Measurements from ENCODE around the gene MAP2K2.
"Not testable (repeated sequence)": the region's sequence is repeated elsewhere in the genome, so short reads cannot be mapped to it uniquely, and the experiment has no call there.

Gene MAP2K2

GRCh38 chr19:4144666-4145249, 20.8 kb upstream of the MAP2K2 start:
- no peak overlapping the region for H3K4me3 ChIP-seq (ENCODE audit: low read length)
- H3K9me3 ChIP-seq (ENCODE audit: control insufficient read depth, low read length), result no peaks in the 10 kb centered on the region
- no peaks in the 10 kb centered on the region for H3K27me3 ChIP-seq (ENCODE audit: control insufficient read depth, insufficient read depth, low read length)
- H3K4me1 ChIP-seq (ENCODE audit: control insufficient read depth, insufficient read depth, low read length), result peaks cover 53% of the 10 kb centered on the region
- no peaks in the 10 kb centered on the region for H3K36me3 ChIP-seq (ENCODE audit: control insufficient read depth, insufficient read depth, low read length)
- H3K9ac ChIP-seq (ENCODE audit: low read length), result no peak overlapping the region

- not testable (repeated sequence) for H3K9ac ChIP-seq (ENCODE audit: low read length); H3K36me3 ChIP-seq (ENCODE audit: control insufficient read depth, insufficient read depth, low read length); H3K4me3 ChIP-seq (ENCODE audit: low read length); H3K27me3 ChIP-seq (ENCODE audit: control insufficient read depth, insufficient read depth, low read length); H3K9me3 ChIP-seq (ENCODE audit: control insufficient read depth, low read length)
- H3K4me1 ChIP-seq (ENCODE audit: control insufficient read depth, insufficient read depth, low read length), result peaks cover 46% of the 10 kb centered on the region
Measured at GRCh38 chr19:4142916-4143315, 19.0 kb upstream of the MAP2K2 start.

- no peaks in the 10 kb centered on the region for H3K27me3 ChIP-seq (ENCODE audit: control insufficient read depth, insufficient read depth, low read length)
- H3K9ac ChIP-seq (ENCODE audit: low read length), result no peak overlapping the region
- no peaks in the 10 kb centered on the region for H3K9me3 ChIP-seq (ENCODE audit: control insufficient read depth, low read length)
- no peaks in the 10 kb centered on the region for H3K36me3 ChIP-seq (ENCODE audit: control insufficient read depth, insufficient read depth, low read length)
- peaks cover 26% of the 10 kb centered on the region for H3K4me1 ChIP-seq (ENCODE audit: control insufficient read depth, insufficient read depth, low read length)
- H3K4me3 ChIP-seq (ENCODE audit: low read length), result no peak overlapping the region
Measured at GRCh38 chr19:4140237-4140711, 16.4 kb upstream of the MAP2K2 start.

GRCh38 chr19:4139614-4140236, 15.8 kb upstream of the MAP2K2 start:
- H3K27me3 ChIP-seq (ENCODE audit: control insufficient read depth, insufficient read depth, low read length), result no peaks in the 10 kb centered on the region
- H3K9ac ChIP-seq (ENCODE audit: low read length), result no peak overlapping the region
- no peaks in the 10 kb centered on the region for H3K9me3 ChIP-seq (ENCODE audit: control insufficient read depth, low read length)
- H3K4me3 ChIP-seq (ENCODE audit: low read length), result no peak overlapping the region
- H3K4me1 ChIP-seq (ENCODE audit: control insufficient read depth, insufficient read depth, low read length), result peaks cover 21% of the 10 kb centered on the region
- H3K36me3 ChIP-seq (ENCODE audit: control insufficient read depth, insufficient read depth, low read length), result no peaks in the 10 kb centered on the region

GRCh38 chr19:4138445-4138844, 14.5 kb upstream of the MAP2K2 start:
- no peak overlapping the region for H3K9ac ChIP-seq (ENCODE audit: low read length)
- peaks cover 18% of the 10 kb centered on the region for H3K4me1 ChIP-seq (ENCODE audit: control insufficient read depth, insufficient read depth, low read length)
- no peaks in the 10 kb centered on the region for H3K27me3 ChIP-seq (ENCODE audit: control insufficient read depth, insufficient read depth, low read length)
- no peaks in the 10 kb centered on the region for H3K9me3 ChIP-seq (ENCODE audit: control insufficient read depth, low read length)
- no peaks in the 10 kb centered on the region for H3K36me3 ChIP-seq (ENCODE audit: control insufficient read depth, insufficient read depth, low read length)
- H3K4me3 ChIP-seq (ENCODE audit: low read length), result no peak overlapping the region

- Histone ChIP-seq H3K4me1 (ENCODE audit: control insufficient read depth, insufficient read depth, low read length) (peaks cover 18% of the 10 kb centered on the region), H3K27me3 (ENCODE audit: control insufficient read depth, insufficient read depth, low read length) (no peaks in the 10 kb centered on the region), H3K36me3 (ENCODE audit: control insufficient read depth, insufficient read depth, low read length) (no peaks in the 10 kb centered on the region), H3K9ac (ENCODE audit: low read length) (no peak overlapping the region), H3K4me3 (ENCODE audit: low read length) (no peak overlapping the region), H3K9me3 (ENCODE audit: control insufficient read depth, low read length) (no peaks in the 10 kb centered on the region)
Measured at GRCh38 chr19:4136680-4137088, 12.8 kb upstream of the MAP2K2 start.

GRCh38 chr19:4135386-4135785, 11.5 kb upstream of the MAP2K2 start:
- not testable (repeated sequence) for H3K4me3 ChIP-seq (ENCODE audit: low read length); H3K36me3 ChIP-seq (ENCODE audit: control insufficient read depth, insufficient read depth, low read length); H3K27me3 ChIP-seq (ENCODE audit: control insufficient read depth, insufficient read depth, low read length); H3K9ac ChIP-seq (ENCODE audit: low read length); H3K9me3 ChIP-seq (ENCODE audit: control insufficient read depth, low read length)
- peaks cover 19% of the 10 kb centered on the region for H3K4me1 ChIP-seq (ENCODE audit: control insufficient read depth, insufficient read depth, low read length)

- Histone ChIP-seq H3K4me3 (ENCODE audit: low read length) (no peak overlapping the region), H3K9me3 (ENCODE audit: control insufficient read depth, low read length) (no peaks in the 10 kb centered on the region), H3K9ac (ENCODE audit: low read length) (no peak overlapping the region)
Measured at GRCh38 chr19:4134351-4134750, 10.4 kb upstream of the MAP2K2 start.

GRCh38 chr19:4130744-4131438, 7.0 kb upstream of the MAP2K2 start:
- Histone ChIP-seq H3K27me3 (ENCODE audit: control insufficient read depth, insufficient read depth, low read length) (no peaks in the 10 kb centered on the region), H3K36me3 (ENCODE audit: control insufficient read depth, insufficient read depth, low read length) (no peaks in the 10 kb centered on the region), H3K9ac (ENCODE audit: low read length) (no peak overlapping the region), H3K4me3 (ENCODE audit: low read length) (no peak overlapping the region), H3K4me1 (ENCODE audit: control insufficient read depth, insufficient read depth, low read length) (peaks cover 10% of the 10 kb centered on the region), H3K9me3 (ENCODE audit: control insufficient read depth, low read length) (no peaks in the 10 kb centered on the region)

More at GRCh38 chr19:4134351-4134750, 10.4 kb upstream of the MAP2K2 start:
- Histone ChIP-seq H3K4me1 (ENCODE audit: control insufficient read depth, insufficient read depth, low read length) (peaks cover 10% of the 10 kb centered on the region), H3K27me3 (ENCODE audit: control insufficient read depth, insufficient read depth, low read length) (no peaks in the 10 kb centered on the region), H3K36me3 (ENCODE audit: control insufficient read depth, insufficient read depth, low read length) (no peaks in the 10 kb centered on the region)

- not testable (repeated sequence) for H3K9me3 ChIP-seq (ENCODE audit: control insufficient read depth, low read length); H3K27me3 ChIP-seq (ENCODE audit: control insufficient read depth, insufficient read depth, low read length); H3K36me3 ChIP-seq (ENCODE audit: control insufficient read depth, insufficient read depth, low read length); H3K9ac ChIP-seq (ENCODE audit: low read length); H3K4me3 ChIP-seq (ENCODE audit: low read length)
- H3K4me1 ChIP-seq (ENCODE audit: control insufficient read depth, insufficient read depth, low read length), result peaks cover 16% of the 10 kb centered on the region
Measured at GRCh38 chr19:4129050-4129449, 5.1 kb upstream of the MAP2K2 start.

- not testable (repeated sequence) for H3K4me3 ChIP-seq (ENCODE audit: low read length); H3K9ac ChIP-seq (ENCODE audit: low read length)
- peaks cover 26% of the 10 kb centered on the region for H3K4me1 ChIP-seq (ENCODE audit: control insufficient read depth, insufficient read depth, low read length)
Measured at GRCh38 chr19:4127322-4127721, 3.4 kb upstream of the MAP2K2 start.

GRCh38 chr19:4124638-4125037, 716 bp upstream of the MAP2K2 start:
- no peaks in the 10 kb centered on the region for H3K36me3 ChIP-seq (ENCODE audit: control insufficient read depth, insufficient read depth, low read length)
- no peak overlapping the region for H3K9ac ChIP-seq (ENCODE audit: low read length)
- H3K9me3 ChIP-seq (ENCODE audit: control insufficient read depth, low read length), result no peaks in the 10 kb centered on the region
- no peaks in the 10 kb centered on the region for H3K27me3 ChIP-seq (ENCODE audit: control insufficient read depth, insufficient read depth, low read length)
- no peak overlapping the region for H3K4me3 ChIP-seq (ENCODE audit: low read length)
- peaks cover 16% of the 10 kb centered on the region for H3K4me1 ChIP-seq (ENCODE audit: control insufficient read depth, insufficient read depth, low read length)

More at GRCh38 chr19:4127322-4127721, 3.4 kb upstream of the MAP2K2 start:
- H3K36me3 ChIP-seq (ENCODE audit: control insufficient read depth, insufficient read depth, low read length); H3K27me3 ChIP-seq (ENCODE audit: control insufficient read depth, insufficient read depth, low read length); H3K9me3 ChIP-seq (ENCODE audit: control insufficient read depth, low read length): not testable (repeated sequence)
